ENCODE data around the gene ZNF592. TPM values are rescaled to one million over a fixed set of nuclear protein-coding genes. Genes with fewer than 3 reads are reported as not detected.

Gene ZNF592
- total and polyA plus RNA-seq, 2 of the 13 experiments (the other 11 are each of a cell fraction or from before 2014, with no cell fraction given), result 8.2 to 9.8 TPM

GRCh38 chr15:84829428-84829827, 81.0 kb downstream of the ZNF592 start:
- ATAC-seq, result no peak
- ChIA-PET POLR2A (no interaction called here), CTCF (ENCODE audit: low intra/inter-chr PET ratio, low total read pairs) (no interaction called here)
- H3K27me3 ChIP-seq (ENCODE audit: control insufficient read depth in 1 of 2, insufficient read depth in 2 of 2, low read length in 2 of 2), result peaks cover 0 to 4% of the 10 kb centered on the region in 2 experiments; a peak in 3 of 5 replicates
- no peaks in the 10 kb centered on the region for H3K79me2 ChIP-seq (ENCODE audit: insufficient read depth, low read length)
- no peak for TF ChIP-seq JUND (CRISPR knock-in tag; IDR thresholded peaks at IDR 0.05)
- WGBS (ENCODE audit: low lambda C conversion rate), result 63% methylated on average over 8 of the region's 8 CpGs
- no TSS peak for BruUV-seq (replicated peaks)
- no peak overlapping the region for H2AFZ ChIP-seq (ENCODE audit: low read length)
- no peak overlapping the region for H3K4me3 ChIP-seq (replicated peaks in 1 of 3; ENCODE audit: insufficient read depth in 1 of 3, low read depth in 2 of 3, low read length in 3 of 3)
- no peak overlapping the region for H3K4me2 ChIP-seq (ENCODE audit: low read depth, low read length)
- H3K36me3 ChIP-seq (replicated peaks in 1 of 2; ENCODE audit: control insufficient read depth in 1 of 2, insufficient read depth in 2 of 2, low read length in 2 of 2), result no peaks in the 10 kb centered on the region
- peaks cover 14% of the 10 kb centered on the region for H3K4me1 ChIP-seq (ENCODE audit: insufficient read depth, low read length)
- intact Hi-C loops (cut with micrococcal nuclease; ENCODE audit: unreplicated experiment) (loop anchor here (10.0 kb wide), 1 partner anchor 45 kb away; no protein-coding TSS in a partner anchor), in situ Hi-C loops (cut with HindIII; ENCODE audit: extremely low pct_ligation_motif_present, low pct_unique_long_range_greater_than_20kb) (loop anchor here (5.0 to 25.0 kb wide), 3 partner anchors 98 to 333 kb away; no protein-coding TSS in a partner anchor)
- DNase-seq (ENCODE audit: low spot score), result no peak
- H4K20me1 ChIP-seq (ENCODE audit: insufficient read depth, low read length), result no peaks in the 10 kb centered on the region
- no peak for FAIRE-seq
- no peaks in the 10 kb centered on the region for H3K9me3 ChIP-seq (ENCODE audit: low read length)
- H3K9ac ChIP-seq (ENCODE audit: insufficient read depth, low read depth, low read length), result no peak overlapping the region
- H3K27ac ChIP-seq (ENCODE audit: extremely low read length, insufficient read depth, low read length), result no peak overlapping the region

DNA sequence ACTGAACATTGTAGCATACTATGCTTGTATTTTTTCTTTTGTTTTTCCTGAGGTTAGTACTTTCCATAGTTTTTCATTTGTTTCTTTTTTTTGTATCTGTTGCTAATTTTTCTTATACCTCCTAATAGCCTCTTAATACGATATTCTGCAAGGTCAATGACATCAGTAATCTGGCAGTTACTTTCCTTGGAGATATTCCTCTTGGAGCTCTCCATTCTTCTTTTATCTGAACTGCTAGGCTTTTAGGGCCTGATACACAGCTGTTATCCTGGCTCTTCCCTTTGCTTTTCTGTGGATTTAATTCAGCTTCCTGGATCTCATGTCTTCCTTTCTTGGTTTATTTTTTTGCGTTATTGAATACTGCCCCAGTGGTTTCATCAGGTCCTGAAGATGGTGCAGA, 81.6 kb downstream of the ZNF592 start:
- Histone ChIP-seq H3K27ac (ENCODE audit: extremely low read length, insufficient read depth, low read length) (no peak overlapping the region), H3K27me3 (ENCODE audit: control insufficient read depth in 1 of 2, insufficient read depth in 2 of 2, low read length in 2 of 2) (peaks cover 0 to 11% of the 10 kb centered on the region in 2 experiments; a peak in 3 of 5 replicates), H4K20me1 (ENCODE audit: insufficient read depth, low read length) (no peaks in the 10 kb centered on the region), H3K79me2 (ENCODE audit: insufficient read depth, low read length) (no peaks in the 10 kb centered on the region), H3K4me2 (ENCODE audit: low read depth, low read length) (no peak overlapping the region), H3K4me1 (ENCODE audit: insufficient read depth, low read length) (0 out of 2 replicates have a peak, but pooled peaks cover 9% of the 10 kb centered on the region), H2AFZ (ENCODE audit: low read length) (no peak overlapping the region), H3K4me3 (replicated peaks in 1 of 3; ENCODE audit: insufficient read depth in 1 of 3, low read depth in 2 of 3, low read length in 3 of 3) (no peak overlapping the region), H3K9me3 (ENCODE audit: low read length) (no peaks in the 10 kb centered on the region), H3K9ac (ENCODE audit: insufficient read depth, low read depth, low read length) (no peak overlapping the region), H3K36me3 (replicated peaks in 1 of 2; ENCODE audit: control insufficient read depth in 1 of 2, insufficient read depth in 2 of 2, low read length in 2 of 2) (no peaks in the 10 kb centered on the region)
- FAIRE-seq (no peak), DNase-seq (ENCODE audit: low spot score) (no peak), ATAC-seq (no peak)
- CTCF ChIA-PET (ENCODE audit: low intra/inter-chr PET ratio, low total read pairs), result no interaction called here
- in situ Hi-C loops (cut with HindIII; ENCODE audit: extremely low pct_ligation_motif_present, low pct_unique_long_range_greater_than_20kb) (loop anchor here (25.0 kb wide), 1 partner anchor 332 kb away; no protein-coding TSS in a partner anchor), intact Hi-C loops (cut with micrococcal nuclease; ENCODE audit: unreplicated experiment) (no loop called here)
- no TSS peak for BruUV-seq (replicated peaks)
- POLR2A ChIA-PET, result no interaction called here
- TF ChIP-seq ZNF30 (CRISPR knock-in tag; IDR thresholded peaks at IDR 0.05) (no peak), SIX1 (CRISPR knock-in tag; IDR thresholded peaks at IDR 0.05; ENCODE audit: borderline replicate concordance) (no peak), SNAI1 (CRISPR knock-in tag; IDR thresholded peaks at IDR 0.05; ENCODE audit: borderline replicate concordance) (no peak), HNRNPH1 (optimal IDR thresholded peaks at IDR 0.05; ENCODE audit: low read depth, low read length) (no peak), PHF5A (CRISPR knock-in tag; IDR thresholded peaks at IDR 0.05; ENCODE audit: low read depth, unreplicated experiment) (no peak), ZNF224 (CRISPR knock-in tag; IDR thresholded peaks at IDR 0.05) (no peak), ZNF891 (CRISPR knock-in tag; IDR thresholded peaks at IDR 0.05) (no peak), ZNF772 (CRISPR knock-in tag; IDR thresholded peaks at IDR 0.05) (no peak)
- TF ChIP-seq, protein P1, sequence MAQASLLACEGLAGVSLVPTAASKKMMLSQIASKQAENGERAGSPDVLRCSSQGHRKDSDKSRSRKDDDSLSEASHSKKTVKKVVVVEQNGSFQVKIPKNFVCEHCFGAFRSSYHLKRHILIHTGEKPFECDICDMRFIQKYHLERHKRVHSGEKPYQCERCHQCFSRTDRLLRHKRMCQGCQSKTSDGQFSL (CRISPR knock-in tag; IDR thresholded peaks at IDR 0.05), result no peak
- 0% methylated on average over 2 of the region's 2 CpGs for WGBS (ENCODE audit: low lambda C conversion rate)
